ENCODE results near the gene LIPT2.
A peak's percentile ranks its signal among the peaks of the same experiment; 100 is the strongest.

Gene LIPT2

GRCh38 chr11:74466916-74467885, 26.3 kb downstream of the LIPT2 start, which contains the start of gene KCNE3:
Gene KCNE3 (minus strand): TSS chr11:74467549. CDS start chr11:74457563, 9,986 bp downstream.
- no peak for DNase-seq (ENCODE audit: low read depth in 3 of 3)

- DNase-seq (ENCODE audit: low read depth in 3 of 3): no peak
These were observed 28.2 kb downstream of the LIPT2 start for GRCh38 chr11:74465291-74465708.

- no peak for DNase-seq (ENCODE audit: low read depth in 3 of 3)
These were observed 28.8 kb downstream of the LIPT2 start for GRCh38 chr11:74464746-74465145.

- no peak for DNase-seq (ENCODE audit: low read depth in 3 of 3)
These were observed 30.3 kb downstream of the LIPT2 start for GRCh38 chr11:74463216-74463615.

GRCh38 chr11:74462631-74463030, 30.9 kb downstream of the LIPT2 start:
- DNase-seq (ENCODE audit: low read depth in 3 of 3): no peak

- no peak for DNase-seq (ENCODE audit: low read depth in 3 of 3)
These were observed 31.5 kb downstream of the LIPT2 start for GRCh38 chr11:74462009-74462408.

GRCh38 chr11:74460481-74461154, 32.9 kb downstream of the LIPT2 start:
- no peak for DNase-seq (ENCODE audit: low read depth in 3 of 3)

GRCh38 chr11:74460065-74460464, 33.5 kb downstream of the LIPT2 start:
- no peak for DNase-seq (ENCODE audit: low read depth in 3 of 3)

- DNase-seq (ENCODE audit: low read depth in 3 of 3): no peak
These were observed 33.9 kb downstream of the LIPT2 start for GRCh38 chr11:74459584-74459983.

GRCh38 chr11:74457356-74457755, 36.2 kb downstream of the LIPT2 start:
- DNase-seq (ENCODE audit: low read depth in 3 of 3): no peak

GRCh38 chr11:74453373-74453975, 40.0 kb downstream of the LIPT2 start:
- DNase-seq (ENCODE audit: low read depth in 3 of 3): peak; percentile 37 to 46 (median 40)

GRCh38 chr11:74452366-74452765, 41.2 kb downstream of the LIPT2 start:
- no peak for DNase-seq (ENCODE audit: low read depth in 3 of 3)

- no peak for DNase-seq (ENCODE audit: low read depth in 3 of 3)
These were observed 43.2 kb downstream of the LIPT2 start for GRCh38 chr11:74450318-74450717.

GRCh38 chr11:74449369-74449931, 44.1 kb downstream of the LIPT2 start:
- DNase-seq (ENCODE audit: low read depth in 3 of 3): peak in 2 of 3 donors; percentile 1 to 38

- no peak for DNase-seq (ENCODE audit: low read depth in 3 of 3)
These were observed 45.8 kb downstream of the LIPT2 start for GRCh38 chr11:74447720-74448119.

- no peak for DNase-seq (ENCODE audit: low read depth in 3 of 3)
These were observed 47.0 kb downstream of the LIPT2 start for GRCh38 chr11:74446532-74446938.

GRCh38 chr11:74444173-74444826, 49.2 kb downstream of the LIPT2 start:
- DNase-seq (ENCODE audit: low read depth in 3 of 3): no peak

GRCh38 chr11:74443071-74443864, 50.3 kb downstream of the LIPT2 start:
- no peak for DNase-seq (ENCODE audit: low read depth in 3 of 3)

- DNase-seq (ENCODE audit: low read depth in 3 of 3): no peak
These were observed 50.9 kb downstream of the LIPT2 start for GRCh38 chr11:74442636-74443035.
